Trophoblast cell (in vitro differentiated cells and primary cell): Measurements from ENCODE around the gene TDRD12.
A peak's percentile ranks its signal among the peaks of the same experiment; 100 is the strongest.

Experiments used
- DNase-seq, 2 donors: peaks; one replicate each; pipeline ENCODE4 v3.0.0-alpha.2; 2016
- H2AFZ ChIP-seq: 2 replicates; pipeline ENCODE4 v1.6.1; 2013; ENCODE audit warnings: low read length, moderate library complexity, mild to moderate bottlenecking; ENCODE audit not compliant: insufficient read depth, poor library complexity
- H2AK5ac ChIP-seq: 2 replicates; pipeline ENCODE4 v1.6.1; 2013; ENCODE audit warnings: mild to moderate bottlenecking, low read length
- H2BK120ac ChIP-seq: 2 replicates; pipeline ENCODE4 v1.6.1; 2013; ENCODE audit warnings: low read length, mild to moderate bottlenecking, moderate library complexity; ENCODE audit not compliant: insufficient read depth, poor library complexity
- H2BK12ac ChIP-seq: 2 replicates; pipeline ENCODE4 v1.6.1; 2013; ENCODE audit warnings: mild to moderate bottlenecking, low read length, moderate library complexity
- H2BK5ac ChIP-seq: 2 replicates; pipeline ENCODE4 v1.6.1; 2013; ENCODE audit warnings: low read length, low read depth, moderate library complexity, mild to moderate bottlenecking; ENCODE audit not compliant: poor library complexity
- H3K14ac ChIP-seq: 2 replicates; pipeline ENCODE4 v1.6.1; 2013; ENCODE audit warnings: mild to moderate bottlenecking, low read length
- H3K18ac ChIP-seq: 2 replicates; pipeline ENCODE4 v1.6.1; 2013; ENCODE audit warnings: mild to moderate bottlenecking, low read length
- H3K23ac ChIP-seq: 2 replicates; pipeline ENCODE4 v1.6.1; 2013; ENCODE audit warnings: low read length
- H3K27ac ChIP-seq: 2 replicates; pipeline ENCODE4 v1.5.1; 2013; ENCODE audit warnings: low read depth, mild to moderate bottlenecking, inconsistent platforms, low read length, moderate library complexity
- H3K27me3 ChIP-seq: 2 replicates; pipeline ENCODE4 v1.6.1; 2013; ENCODE audit warnings: inconsistent platforms, mild to moderate bottlenecking, low read length, moderate library complexity; ENCODE audit not compliant: insufficient read depth
- H3K36me3 ChIP-seq, 2 experiments: 1 replicate in 1 of 2; 2 replicates in 1 of 2; pipeline ENCODE4 v1.6.1; 2013; ENCODE audit warnings: low read length in 2 of 2, mild to moderate bottlenecking in 2 of 2, moderate library complexity in 1 of 2; ENCODE audit not compliant: insufficient read depth in 2 of 2, control insufficient read depth in 1 of 2
- H3K4ac ChIP-seq: 2 replicates; pipeline ENCODE4 v1.6.1; 2013; ENCODE audit warnings: low read depth, mild to moderate bottlenecking, low read length, moderate library complexity
- H3K4me1 ChIP-seq, 2 experiments: 1 replicate in 1 of 2; 2 replicates in 1 of 2; pipeline ENCODE4 v1.6.1; 2013; ENCODE audit warnings: low read length in 2 of 2, mild to moderate bottlenecking in 2 of 2, moderate library complexity in 1 of 2; ENCODE audit not compliant: insufficient read depth in 2 of 2, control insufficient read depth in 1 of 2
- H3K4me2 ChIP-seq: 2 replicates; pipeline ENCODE4 v1.6.1; 2013; ENCODE audit warnings: inconsistent platforms, mild to moderate bottlenecking, low read length, moderate library complexity
- H3K4me3 ChIP-seq: 2 replicates; pipeline ENCODE4 v1.5.1; 2013; ENCODE audit warnings: mild to moderate bottlenecking, low read depth, low read length, inconsistent platforms
- H3K79me1 ChIP-seq: one replicate; pipeline ENCODE4 v1.6.1; 2013; ENCODE audit warnings: low read length
- H3K79me2 ChIP-seq: 2 replicates; pipeline ENCODE4 v1.6.1; 2013; ENCODE audit warnings: low read length, mild to moderate bottlenecking; ENCODE audit not compliant: control insufficient read depth, insufficient read depth, poor library complexity
- H3K9ac ChIP-seq: 2 replicates; pipeline ENCODE4 v1.6.1; 2013; ENCODE audit warnings: mild to moderate bottlenecking, low read length
- H3K9me3 ChIP-seq: 2 replicates; pipeline ENCODE4 v1.6.1; 2013; ENCODE audit warnings: low read depth, mild to moderate bottlenecking, control low read depth, inconsistent platforms, low read length; ENCODE audit not compliant: insufficient read depth
- H4K12ac ChIP-seq: 2 replicates; pipeline ENCODE4 v1.6.1; 2013; ENCODE audit warnings: low read depth, mild to moderate bottlenecking, low read length, moderate library complexity
- H4K8ac ChIP-seq: 2 replicates; pipeline ENCODE4 v1.6.1; 2013; ENCODE audit warnings: low read depth, mild to moderate bottlenecking, low read length, moderate library complexity
- H4K91ac ChIP-seq: one replicate; pipeline ENCODE4 v1.6.1; 2013; ENCODE audit warnings: low read depth, mild to moderate bottlenecking, low read length, moderate library complexity
- WGBS: extraction: QIAGEN DNeasy Blood & Tissue Kit; methylation state at CpG from one replicate; pipeline ENCODE4 v1.1.7; 2013; ENCODE audit warnings: missing lambda C conversion rate; ENCODE audit not compliant: insufficient read length, insufficient coverage; ENCODE audit errors: extremely low coverage; 5-methylcytosine and 5-hydroxymethylcytosine counted together

TDRD12 gene

GRCh38 chr19:32674153-32674930 lies 45.2 kb upstream of the TDRD12 start:
- Histone ChIP-seq H3K18ac (peak overlapping the region; percentile 90), H4K8ac (peak overlapping the region; percentile 91), H3K79me2 (peaks cover 12% of the 10 kb centered on the region), H2AK5ac (peak overlapping the region; percentile 68), H3K4me2 (peak overlapping the region; percentile 81), H3K9me3 (peaks cover 3% of the 10 kb centered on the region), H3K23ac (no peak overlapping the region), H3K4ac (peak overlapping the region; percentile 97), H3K9ac (peak overlapping the region; percentile 71), H3K36me3 (no peaks in the 10 kb centered on the region), H3K14ac (peak overlapping the region; percentile 90), H2AFZ (peak overlapping the region; percentile 86), H3K27ac (no peak overlapping the region), H4K91ac (peak overlapping the region; percentile 63), H2BK120ac (peak overlapping the region; percentile 47), H2BK12ac (peak overlapping the region; percentile 54), H3K27me3 (peaks cover 21% of the 10 kb centered on the region), H2BK5ac (no peak overlapping the region), H3K4me1 (peaks cover 14 to 17% of the 10 kb centered on the region in 2 experiments), H3K79me1 (peaks cover 5% of the 10 kb centered on the region), H4K12ac (peak overlapping the region; percentile 70), H3K4me3 (peak overlapping the region; percentile 91)
- no peak for DNase-seq
- no CpG with 5 or more reads among the region's 67 CpGs for WGBS

GRCh38 chr19:32674931-32675719 lies 44.4 kb upstream of the TDRD12 start, which contains the start of gene ANKRD27:
ANKRD27 (minus strand) TSS chr19:32675180; CDS start chr19:32659015, 16,165 bp downstream.
- peak within 1 kb of the TSS; percentile 63 for H4K91ac ChIP-seq
- H3K27me3 ChIP-seq, result peaks cover 21% of the 10 kb centered on the region
- H3K79me1 ChIP-seq, result peaks cover 5% of the 10 kb centered on the region
- peak within 1 kb of the TSS; percentile 81 for H3K9ac ChIP-seq
- peaks cover 12% of the 10 kb centered on the region for H3K79me2 ChIP-seq
- H3K14ac ChIP-seq, result peak within 1 kb of the TSS; percentile 90
- peaks cover 3% of the 10 kb centered on the region for H3K9me3 ChIP-seq
- peak; percentile 100 for DNase-seq
- no peaks in the 10 kb centered on the region for H3K36me3 ChIP-seq
- H3K4me2 ChIP-seq, result peak within 1 kb of the TSS; percentile 93
- H2BK120ac ChIP-seq, result peak within 1 kb of the TSS; percentile 47
- WGBS, result no CpG with 5 or more reads among the region's 75 CpGs
- H2BK5ac ChIP-seq, result no peak within 1 kb of the TSS
- H3K23ac ChIP-seq, result no peak within 1 kb of the TSS
- H3K4me1 ChIP-seq, result peaks cover 14 to 17% of the 10 kb centered on the region in 2 experiments
- peak within 1 kb of the TSS; percentile 91 for H4K8ac ChIP-seq
- H2AFZ ChIP-seq, result peak within 1 kb of the TSS; percentile 90
- peak within 1 kb of the TSS; percentile 68 for H2AK5ac ChIP-seq
- H3K27ac ChIP-seq, result no peak within 1 kb of the TSS
- peak within 1 kb of the TSS; percentile 97 for H3K4ac ChIP-seq
- peak within 1 kb of the TSS; percentile 54 for H2BK12ac ChIP-seq
- peak within 1 kb of the TSS; percentile 91 for H3K4me3 ChIP-seq
- peak within 1 kb of the TSS; percentile 90 for H3K18ac ChIP-seq
- peak within 1 kb of the TSS; percentile 70 for H4K12ac ChIP-seq

GRCh38 chr19:32675720-32676185 lies 43.8 kb upstream of the TDRD12 start, which contains the start of gene RGS9BP:
RGS9BP (plus strand) TSS chr19:32675848; CDS start chr19:32676264, 416 bp downstream.
- Histone ChIP-seq H3K79me2 (peaks cover 12% of the 10 kb centered on the region), H2AK5ac (no peak within 1 kb of the TSS), H3K27ac (no peak within 1 kb of the TSS), H4K12ac (peak within 1 kb of the TSS; percentile 70), H3K79me1 (peaks cover 5% of the 10 kb centered on the region), H2BK5ac (no peak within 1 kb of the TSS), H3K23ac (no peak within 1 kb of the TSS), H2AFZ (peak within 1 kb of the TSS; percentile 90), H3K14ac (peak within 1 kb of the TSS; percentile 90), H3K18ac (peak within 1 kb of the TSS; percentile 90), H3K4me3 (peak within 1 kb of the TSS; percentile 91), H3K36me3 (no peaks in the 10 kb centered on the region), H3K9ac (peak within 1 kb of the TSS; percentile 81), H2BK12ac (no peak within 1 kb of the TSS), H3K27me3 (peaks cover 21% of the 10 kb centered on the region), H3K4me1 (peaks cover 14 to 17% of the 10 kb centered on the region in 2 experiments), H3K4ac (peak within 1 kb of the TSS; percentile 88), H4K91ac (peak within 1 kb of the TSS; percentile 63), H3K4me2 (peak within 1 kb of the TSS; percentile 93), H2BK120ac (peak within 1 kb of the TSS; percentile 47), H3K9me3 (peaks cover 3% of the 10 kb centered on the region), H4K8ac (peak within 1 kb of the TSS; percentile 91)
- DNase-seq, result peak; percentile 54 to 71
- no CpG with 5 or more reads among the region's 53 CpGs for whole genome bisulfite sequencing

GRCh38 chr19:32676186-32676894 lies 43.2 kb upstream of the TDRD12 start:
- H3K27ac ChIP-seq, result no peak overlapping the region
- no peak overlapping the region for H3K14ac ChIP-seq
- H3K4ac ChIP-seq, result no peak overlapping the region
- peaks cover 21% of the 10 kb centered on the region for H3K27me3 ChIP-seq
- H3K18ac ChIP-seq, result no peak overlapping the region
- H3K4me2 ChIP-seq, result peak overlapping the region; percentile 93
- no peaks in the 10 kb centered on the region for H3K36me3 ChIP-seq
- peak overlapping the region; percentile 13 for H3K4me3 ChIP-seq
- H3K23ac ChIP-seq, result no peak overlapping the region
- H3K9me3 ChIP-seq, result peaks cover 3% of the 10 kb centered on the region
- no peak overlapping the region for H3K9ac ChIP-seq
- no peak overlapping the region for H2BK12ac ChIP-seq
- H2AK5ac ChIP-seq, result no peak overlapping the region
- H3K4me1 ChIP-seq, result peaks cover 14 to 17% of the 10 kb centered on the region in 2 experiments
- peak overlapping the region; percentile 52 for H2AFZ ChIP-seq
- no peak overlapping the region for H2BK120ac ChIP-seq
- H4K8ac ChIP-seq, result no peak overlapping the region
- H3K79me2 ChIP-seq, result peaks cover 12% of the 10 kb centered on the region
- no CpG with 5 or more reads among the region's 93 CpGs for WGBS
- H4K12ac ChIP-seq, result no peak overlapping the region
- peaks cover 5% of the 10 kb centered on the region for H3K79me1 ChIP-seq
- H2BK5ac ChIP-seq, result no peak overlapping the region
- peak in 1 of 2 donors; percentile 56 for DNase-seq
- H4K91ac ChIP-seq, result no peak overlapping the region
